Neuronal stem cell (in vitro differentiated cells): ENCODE measurements around the gene NCLN.
"Not testable (repeated sequence)": the region's sequence is repeated elsewhere in the genome, so short reads cannot be mapped to it uniquely, and the experiment has no call there.

Source experiments
- DNase-seq: peaks from one replicate; pipeline ENCODE4 v3.0.0-alpha.2; 2013; ENCODE audit warnings: low spot score
- H2AFZ ChIP-seq: one replicate; pipeline ENCODE4 v1.6.1; 2013; ENCODE audit warnings: mild to moderate bottlenecking, low read length, inconsistent platforms
- H2AK5ac ChIP-seq: 2 replicates; pipeline ENCODE4 v1.6.1; 2013; ENCODE audit warnings: low read depth, mild to moderate bottlenecking, inconsistent platforms, low read length, moderate library complexity, mixed read lengths
- H2BK120ac ChIP-seq: 2 replicates; pipeline ENCODE4 v1.6.1; 2013; ENCODE audit warnings: low read depth, mild to moderate bottlenecking, inconsistent platforms, low read length, moderate library complexity, mixed read lengths
- H2BK12ac ChIP-seq: one replicate; pipeline ENCODE4 v1.6.1; 2013; ENCODE audit warnings: low read length, inconsistent platforms
- H2BK15ac ChIP-seq: 2 replicates; pipeline ENCODE4 v1.6.1; 2013; ENCODE audit warnings: mild to moderate bottlenecking, low read length, inconsistent platforms, mixed read lengths
- H2BK5ac ChIP-seq: one replicate; pipeline ENCODE4 v1.6.1; 2013; ENCODE audit warnings: inconsistent platforms, mild to moderate bottlenecking, low read length, moderate library complexity
- H3K14ac ChIP-seq: one replicate; pipeline ENCODE4 v1.6.1; 2013; ENCODE audit warnings: low read length, inconsistent platforms
- H3K18ac ChIP-seq: 2 replicates; pipeline ENCODE4 v1.6.1; 2013; ENCODE audit warnings: low read length, inconsistent platforms
- H3K23ac ChIP-seq: 2 replicates; pipeline ENCODE4 v1.6.1; 2013; ENCODE audit warnings: low read depth, mild to moderate bottlenecking, mixed read lengths, low read length, inconsistent platforms; ENCODE audit not compliant: poor library complexity
- H3K27ac ChIP-seq: replicated peaks from 3 replicates; pipeline ENCODE4 v1.5.1; 2013; ENCODE audit warnings: low read length, inconsistent platforms
- H3K27me3 ChIP-seq, 3 experiments: 2 replicates each; pipeline ENCODE4 v1.6.1; 2013; ENCODE audit warnings: low read length in 3 of 3, mild to moderate bottlenecking in 2 of 3, inconsistent platforms in 1 of 3, low read depth in 1 of 3, mixed read lengths in 1 of 3, moderate library complexity in 1 of 3; ENCODE audit not compliant: control insufficient read depth in 3 of 3, insufficient read depth in 3 of 3
- H3K36me3 ChIP-seq, 2 donors: replicated peaks in 1 of 2; 2 replicates each; pipeline ENCODE4 v1.6.1; 2013; ENCODE audit warnings: low read length in 2 of 2; ENCODE audit not compliant: control insufficient read depth in 2 of 2, insufficient read depth in 2 of 2
- H3K4ac ChIP-seq: 2 replicates; pipeline ENCODE4 v1.6.1; 2013; ENCODE audit warnings: inconsistent platforms, mild to moderate bottlenecking, low read length, moderate library complexity
- H3K4me1 ChIP-seq, 2 donors: 1 replicate in 1 of 2; 2 replicates in 1 of 2; pipeline ENCODE4 v1.6.1; 2013; ENCODE audit warnings: low read length in 2 of 2, low read depth in 1 of 2; ENCODE audit not compliant: control insufficient read depth in 2 of 2, insufficient read depth in 1 of 2
- H3K4me2 ChIP-seq: one replicate; pipeline ENCODE4 v1.6.1; 2013; ENCODE audit warnings: mild to moderate bottlenecking, low read length, inconsistent platforms; ENCODE audit not compliant: insufficient read depth, poor library complexity, severe bottlenecking
- H3K4me3 ChIP-seq, 2 donors: 2 replicates each; pipeline ENCODE4 v1.5.1; 2013; ENCODE audit warnings: low read length in 2 of 2, mild to moderate bottlenecking in 2 of 2, inconsistent platforms in 1 of 2, moderate library complexity in 1 of 2
- H3K79me1 ChIP-seq: one replicate; pipeline ENCODE4 v1.6.1; 2013; ENCODE audit warnings: low read depth, mild to moderate bottlenecking, inconsistent platforms, low read length, moderate library complexity
- H3K9ac ChIP-seq: one replicate; pipeline ENCODE4 v1.6.1; 2013; ENCODE audit warnings: mild to moderate bottlenecking, low read depth, low read length, inconsistent platforms; ENCODE audit not compliant: poor library complexity
- H3K9me3 ChIP-seq, 2 donors: replicated peaks in 1 of 2; 2 replicates each; pipeline versions ENCODE3 to v1.6.1; 2013; ENCODE audit warnings: low read length in 2 of 2, mild to moderate bottlenecking in 2 of 2, inconsistent platforms in 1 of 2, low read depth in 1 of 2, mixed read lengths in 1 of 2, moderate library complexity in 1 of 2; ENCODE audit not compliant: control insufficient read depth in 2 of 2, insufficient read depth in 1 of 2
- H4K8ac ChIP-seq: one replicate; pipeline ENCODE4 v1.6.1; 2013; ENCODE audit warnings: low read depth, mild to moderate bottlenecking, inconsistent platforms, low read length, moderate library complexity
- H4K91ac ChIP-seq: one replicate; pipeline ENCODE4 v1.6.1; 2013; ENCODE audit warnings: low read length, low read depth, mild to moderate bottlenecking, inconsistent platforms; ENCODE audit not compliant: poor library complexity
- WGBS, 2 donors: extraction: QIAGEN DNeasy Blood & Tissue Kit; methylation state at CpG; one replicate each; pipeline ENCODE4 v1.1.7; 2013; ENCODE audit warnings: missing lambda C conversion rate in 2 of 2, mixed read lengths in 1 of 2; ENCODE audit not compliant: insufficient read length in 2 of 2, insufficient replicate concordance in 1 of 2; ENCODE audit errors: extremely low coverage in 2 of 2; 5-methylcytosine and 5-hydroxymethylcytosine counted together

The NCLN gene

GRCh38 chr19:3233831-3234230 is 48.1 kb downstream of the NCLN start:
- no CpG with 5 or more reads among the region's 4 CpGs for WGBS, 2 donors

GRCh38 chr19:3234800-3235199 is 49.1 kb downstream of the NCLN start:
- no peak for DNase-seq
- H2BK12ac ChIP-seq, result no peak overlapping the region
- H3K4me1 ChIP-seq, result no peaks in the 10 kb centered on the region
- H3K23ac ChIP-seq, result no peak overlapping the region
- H3K9ac ChIP-seq, result no peak overlapping the region
- no peak overlapping the region for H2BK15ac ChIP-seq
- no peak overlapping the region for H2AK5ac ChIP-seq
- no CpG with 5 or more reads among the region's 9 CpGs for WGBS, 2 donors
- H3K4me3 ChIP-seq, result no peak overlapping the region
- H3K4me2 ChIP-seq, result no peak overlapping the region
- H3K4ac ChIP-seq, result no peak overlapping the region
- no peak overlapping the region for H3K14ac ChIP-seq
- H3K18ac ChIP-seq, result no peak overlapping the region
- no peak overlapping the region for H2BK5ac ChIP-seq
- H3K27me3 ChIP-seq, result no peaks in the 10 kb centered on the region
- peaks cover 6% of the 10 kb centered on the region for H3K79me1 ChIP-seq
- no peak overlapping the region for H2AFZ ChIP-seq
- no peak overlapping the region for H4K91ac ChIP-seq
- H3K9me3 ChIP-seq, result peaks cover 0 to 2% of the 10 kb centered on the region in 2 donors
- no peak overlapping the region for H2BK120ac ChIP-seq
- H4K8ac ChIP-seq, result no peak overlapping the region
- H3K36me3 ChIP-seq, result no peaks in the 10 kb centered on the region
- no peak overlapping the region for H3K27ac ChIP-seq

More at GRCh38 chr19:3233831-3234230, 48.1 kb downstream of the NCLN start:
- no peak overlapping the region for H3K23ac ChIP-seq
- no peak overlapping the region for H4K91ac ChIP-seq
- H3K27ac ChIP-seq, result no peak overlapping the region
- no peak overlapping the region for H3K9ac ChIP-seq
- no peak overlapping the region for H2AK5ac ChIP-seq
- no peak overlapping the region for H3K18ac ChIP-seq
- no peak overlapping the region for H3K4me2 ChIP-seq
- H3K4me3 ChIP-seq, result no peak overlapping the region
- H3K9me3 ChIP-seq, result peaks cover 0 to 2% of the 10 kb centered on the region in 2 donors
- no peak overlapping the region for H2BK12ac ChIP-seq
- H3K4ac ChIP-seq, result no peak overlapping the region
- H3K14ac ChIP-seq, result no peak overlapping the region
- H3K4me1 ChIP-seq, result no peaks in the 10 kb centered on the region
- no peaks in the 10 kb centered on the region for H3K27me3 ChIP-seq
- no peak overlapping the region for H2AFZ ChIP-seq
- DNase-seq, result no peak
- H2BK120ac ChIP-seq, result no peak overlapping the region
- no peak overlapping the region for H2BK15ac ChIP-seq
- H4K8ac ChIP-seq, result no peak overlapping the region
- H3K79me1 ChIP-seq, result peaks cover 6% of the 10 kb centered on the region
- peaks cover 0 to 2% of the 10 kb centered on the region in 2 donors for H3K36me3 ChIP-seq
- H2BK5ac ChIP-seq, result no peak overlapping the region

GRCh38 chr19:3235604-3236003 is 49.9 kb downstream of the NCLN start:
- not testable (repeated sequence) for H3K18ac ChIP-seq, H4K8ac ChIP-seq, H3K79me1 ChIP-seq, H2BK15ac ChIP-seq, H2AFZ ChIP-seq, H3K4ac ChIP-seq, H3K4me2 ChIP-seq, H2AK5ac ChIP-seq, H3K14ac ChIP-seq, H2BK12ac ChIP-seq, H3K36me3 ChIP-seq, H3K9ac ChIP-seq, H2BK5ac ChIP-seq, H3K4me1 ChIP-seq, H3K9me3 ChIP-seq, H3K23ac ChIP-seq, H3K27me3 ChIP-seq, DNase-seq, H3K27ac ChIP-seq, H4K91ac ChIP-seq, H2BK120ac ChIP-seq, H3K4me3 ChIP-seq
- WGBS, 2 donors, result no CpG with 5 or more reads among the region's 2 CpGs

GRCh38 chr19:3236272-3236671 is 50.5 kb downstream of the NCLN start:
- H2BK120ac ChIP-seq, result no peak overlapping the region
- H3K18ac ChIP-seq, result no peak overlapping the region
- H3K14ac ChIP-seq, result no peak overlapping the region
- no peak overlapping the region for H3K4me3 ChIP-seq
- no peaks in the 10 kb centered on the region for H3K36me3 ChIP-seq
- no peak overlapping the region for H2BK5ac ChIP-seq
- H2AFZ ChIP-seq, result no peak overlapping the region
- H3K27ac ChIP-seq, result no peak overlapping the region
- no peak overlapping the region for H3K9ac ChIP-seq
- no peak overlapping the region for H4K8ac ChIP-seq
- no peak overlapping the region for H2BK15ac ChIP-seq
- peaks cover 5% of the 10 kb centered on the region for H3K79me1 ChIP-seq
- no peak overlapping the region for H3K4me2 ChIP-seq
- H3K4me1 ChIP-seq, result no peaks in the 10 kb centered on the region
- peaks cover 0 to 2% of the 10 kb centered on the region in 2 donors for H3K9me3 ChIP-seq
- WGBS, 2 donors, result no CpG with 5 or more reads among the region's 4 CpGs
- H2AK5ac ChIP-seq, result no peak overlapping the region
- DNase-seq, result no peak
- no peak overlapping the region for H4K91ac ChIP-seq
- no peak overlapping the region for H2BK12ac ChIP-seq
- H3K4ac ChIP-seq, result no peak overlapping the region
- no peak overlapping the region for H3K23ac ChIP-seq
- no peaks in the 10 kb centered on the region for H3K27me3 ChIP-seq
